AG09309 (cell line): ENCODE results near the gene SPINT1.

ENCODE experiments used
- DNase-seq: peaks from one replicate; pipeline ENCODE4 v3.0.0-alpha.2; 2010; ENCODE audit warnings: low read depth
- H3K4me3 ChIP-seq: 2 replicates; pipeline ENCODE4 v1.5.1; 2011; ENCODE audit warnings: mild to moderate bottlenecking, low read depth, low read length, moderate library complexity; ENCODE audit not compliant: control insufficient read depth
- TF ChIP-seq, protein P1 (sequence below): IDR thresholded peaks from 2 replicates; pipeline ENCODE4 v1.5.1; 2011; ENCODE audit warnings: mild to moderate bottlenecking, low read depth, low read length, inconsistent platforms; ENCODE audit not compliant: insufficient read depth, control insufficient read depth; ENCODE audit errors: missing control alignments

SPINT1 gene

DNA sequence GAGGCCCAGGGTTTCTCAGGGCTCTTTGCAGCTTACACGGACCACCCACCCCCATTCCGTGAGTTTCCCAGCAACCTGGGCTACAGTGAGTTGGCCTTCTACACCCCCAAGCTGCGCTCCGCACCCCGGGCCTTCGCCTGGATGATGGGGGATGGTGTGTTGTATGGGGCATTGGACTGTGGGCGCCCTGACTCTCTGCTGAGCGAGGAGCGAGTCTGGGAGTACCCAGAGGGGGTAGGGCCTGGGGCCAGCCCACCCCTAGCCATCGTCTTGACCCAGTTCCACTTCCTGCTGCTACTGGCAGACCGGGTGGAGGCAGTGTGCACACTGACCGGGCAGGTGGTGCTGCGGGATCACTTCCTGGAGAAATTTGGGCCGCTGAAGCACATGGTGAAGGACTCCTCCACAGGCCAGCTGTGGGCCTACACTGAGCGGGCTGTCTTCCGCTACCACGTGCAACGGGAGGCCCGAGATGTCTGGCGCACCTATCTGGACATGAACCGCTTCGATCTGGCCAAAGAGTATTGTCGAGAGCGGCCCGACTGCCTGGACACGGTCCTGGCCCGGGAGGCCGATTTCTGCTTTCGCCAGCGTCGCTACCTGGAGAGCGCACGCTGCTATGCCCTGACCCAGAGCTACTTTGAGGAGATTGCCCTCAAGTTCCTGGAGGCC, 55.8 kb downstream of the SPINT1 start:
- TF ChIP-seq, protein P1, sequence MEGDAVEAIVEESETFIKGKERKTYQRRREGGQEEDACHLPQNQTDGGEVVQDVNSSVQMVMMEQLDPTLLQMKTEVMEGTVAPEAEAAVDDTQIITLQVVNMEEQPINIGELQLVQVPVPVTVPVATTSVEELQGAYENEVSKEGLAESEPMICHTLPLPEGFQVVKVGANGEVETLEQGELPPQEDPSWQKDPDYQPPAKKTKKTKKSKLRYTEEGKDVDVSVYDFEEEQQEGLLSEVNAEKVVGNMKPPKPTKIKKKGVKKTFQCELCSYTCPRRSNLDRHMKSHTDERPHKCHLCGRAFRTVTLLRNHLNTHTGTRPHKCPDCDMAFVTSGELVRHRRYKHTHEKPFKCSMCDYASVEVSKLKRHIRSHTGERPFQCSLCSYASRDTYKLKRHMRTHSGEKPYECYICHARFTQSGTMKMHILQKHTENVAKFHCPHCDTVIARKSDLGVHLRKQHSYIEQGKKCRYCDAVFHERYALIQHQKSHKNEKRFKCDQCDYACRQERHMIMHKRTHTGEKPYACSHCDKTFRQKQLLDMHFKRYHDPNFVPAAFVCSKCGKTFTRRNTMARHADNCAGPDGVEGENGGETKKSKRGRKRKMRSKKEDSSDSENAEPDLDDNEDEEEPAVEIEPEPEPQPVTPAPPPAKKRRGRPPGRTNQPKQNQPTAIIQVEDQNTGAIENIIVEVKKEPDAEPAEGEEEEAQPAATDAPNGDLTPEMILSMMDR, result no peak
- H3K4me3 ChIP-seq, result no peak overlapping the region
- no peak for DNase-seq

DNA sequence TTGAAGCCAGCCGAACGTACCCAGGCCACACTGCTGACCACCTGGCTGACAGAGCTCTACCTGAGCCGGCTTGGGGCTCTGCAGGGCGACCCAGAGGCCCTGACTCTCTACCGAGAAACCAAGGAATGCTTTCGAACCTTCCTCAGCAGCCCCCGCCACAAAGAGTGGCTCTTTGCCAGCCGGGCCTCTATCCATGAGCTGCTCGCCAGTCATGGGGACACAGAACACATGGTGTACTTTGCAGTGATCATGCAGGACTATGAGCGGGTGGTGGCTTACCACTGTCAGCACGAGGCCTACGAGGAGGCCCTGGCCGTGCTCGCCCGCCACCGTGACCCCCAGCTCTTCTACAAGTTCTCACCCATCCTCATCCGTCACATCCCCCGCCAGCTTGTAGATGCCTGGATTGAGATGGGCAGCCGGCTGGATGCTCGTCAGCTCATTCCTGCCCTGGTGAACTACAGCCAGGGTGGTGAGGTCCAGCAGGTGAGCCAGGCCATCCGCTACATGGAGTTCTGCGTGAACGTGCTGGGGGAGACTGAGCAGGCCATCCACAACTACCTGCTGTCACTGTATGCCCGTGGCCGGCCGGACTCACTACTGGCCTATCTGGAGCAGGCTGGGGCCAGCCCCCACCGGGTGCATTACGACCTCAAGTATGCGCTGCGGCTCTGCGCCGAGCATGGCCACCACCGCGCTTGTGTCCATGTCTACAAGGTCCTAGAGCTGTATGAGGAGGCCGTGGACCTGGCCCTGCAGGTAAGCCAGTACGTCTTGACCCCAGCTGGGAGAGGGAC, 56.6 kb downstream of the SPINT1 start:
- TF ChIP-seq, protein P1, result no peak
- no peak overlapping the region for H3K4me3 ChIP-seq
- DNase-seq, result no peak

DNA sequence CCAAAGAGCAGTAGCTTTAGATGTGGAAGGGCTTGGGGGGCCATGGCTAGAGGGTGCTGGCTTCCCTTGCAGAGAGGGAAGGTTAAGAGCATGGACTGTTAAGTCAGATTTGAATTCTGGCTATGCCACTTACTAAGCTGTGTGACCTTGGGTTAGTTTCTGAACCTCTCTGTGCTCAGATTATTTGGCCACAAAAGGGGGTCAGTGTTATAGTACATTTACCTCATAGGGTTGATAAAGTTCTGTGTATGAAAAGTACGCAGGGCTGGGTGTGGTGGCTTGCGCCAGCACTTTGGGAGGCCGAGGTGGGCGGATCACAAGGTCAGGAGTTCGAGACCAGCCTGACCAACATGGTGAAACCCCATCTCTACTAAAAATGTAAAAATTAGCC, 57.2 kb downstream of the SPINT1 start:
- DNase-seq, result no peak
- TF ChIP-seq, protein P1, result no peak
- H3K4me3 ChIP-seq, result no peak overlapping the region

DNA sequence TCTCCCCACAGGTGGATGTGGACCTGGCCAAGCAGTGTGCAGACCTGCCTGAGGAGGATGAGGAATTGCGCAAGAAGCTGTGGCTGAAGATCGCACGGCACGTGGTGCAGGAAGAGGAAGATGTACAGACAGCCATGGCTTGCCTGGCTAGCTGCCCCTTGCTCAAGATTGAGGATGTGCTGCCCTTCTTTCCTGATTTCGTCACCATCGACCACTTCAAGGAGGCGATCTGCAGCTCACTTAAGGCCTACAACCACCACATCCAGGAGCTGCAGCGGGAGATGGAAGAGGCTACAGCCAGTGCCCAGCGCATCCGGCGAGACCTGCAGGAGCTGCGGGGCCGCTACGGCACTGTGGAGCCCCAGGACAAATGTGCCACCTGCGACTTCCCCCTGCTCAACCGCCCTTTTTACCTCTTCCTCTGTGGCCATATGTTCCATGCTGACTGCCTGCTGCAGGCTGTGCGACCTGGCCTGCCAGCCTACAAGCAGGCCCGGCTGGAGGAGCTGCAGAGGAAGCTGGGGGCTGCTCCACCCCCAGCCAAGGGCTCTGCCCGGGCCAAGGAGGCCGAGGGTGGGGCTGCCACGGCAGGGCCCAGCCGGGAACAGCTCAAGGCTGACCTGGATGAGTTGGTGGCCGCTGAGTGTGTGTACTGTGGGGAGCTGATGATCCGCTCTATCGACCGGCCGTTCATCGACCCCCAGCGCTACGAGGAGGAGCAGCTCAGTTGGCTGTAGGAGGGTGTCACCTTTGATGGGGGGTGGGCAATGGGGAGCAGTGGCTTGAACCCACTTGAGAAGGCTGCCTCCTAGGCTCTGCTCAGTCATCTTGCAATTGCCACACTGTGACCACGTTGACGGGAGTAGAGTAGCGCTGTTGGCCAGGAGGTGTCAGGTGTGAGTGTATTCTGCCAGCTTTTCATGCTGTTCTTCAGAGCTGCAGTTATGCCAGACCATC, 59.0 kb downstream of the SPINT1 start:
- TF ChIP-seq, protein P1, result no peak
- no peak for DNase-seq
- no peak overlapping the region for H3K4me3 ChIP-seq

DNA sequence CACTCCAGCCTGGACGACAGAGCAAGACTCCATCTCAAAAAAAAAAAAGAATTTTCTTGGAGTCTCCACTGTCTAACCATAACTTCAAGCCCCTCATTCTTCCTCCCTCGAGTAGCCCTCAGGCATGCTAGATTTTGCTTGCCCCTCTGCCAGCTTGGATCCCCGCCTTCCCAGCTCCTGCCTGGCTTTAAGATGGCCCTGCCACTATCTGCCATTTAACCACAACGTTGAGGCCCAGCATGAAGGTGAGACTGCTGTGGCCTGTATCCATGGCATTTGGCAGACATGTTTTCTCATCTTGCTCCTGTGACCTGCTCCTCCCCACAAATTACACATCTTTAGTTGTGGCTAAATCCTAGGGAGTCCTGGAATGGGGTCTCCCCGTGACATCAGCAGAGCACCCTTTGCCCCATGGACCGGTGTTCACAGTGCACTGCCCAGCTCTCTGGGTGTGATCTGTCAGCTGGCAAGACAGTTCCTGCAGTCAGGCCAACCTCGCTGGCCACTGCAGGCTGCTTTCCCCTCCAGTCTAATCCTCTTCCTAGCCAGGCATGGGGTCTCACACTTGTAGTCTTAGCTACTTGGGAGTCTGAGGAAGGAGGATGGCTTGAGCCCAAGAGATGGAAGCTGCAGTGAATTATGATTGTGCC, 60.8 kb downstream of the SPINT1 start:
- TF ChIP-seq, protein P1, result no peak
- H3K4me3 ChIP-seq, result no peak overlapping the region
- DNase-seq, result no peak
